ENCODE data around the gene GIT2.

GRCh38 chr12:110033888-110034287, 37.7 kb upstream of the GIT2 start:
- TF ChIP-seq CTCF (IDR thresholded peaks at IDR 0.05) (no peak), POLR2A (IDR thresholded peaks at IDR 0.05) (no peak)
